ENCODE data around the gene KLRC4.

DNA sequence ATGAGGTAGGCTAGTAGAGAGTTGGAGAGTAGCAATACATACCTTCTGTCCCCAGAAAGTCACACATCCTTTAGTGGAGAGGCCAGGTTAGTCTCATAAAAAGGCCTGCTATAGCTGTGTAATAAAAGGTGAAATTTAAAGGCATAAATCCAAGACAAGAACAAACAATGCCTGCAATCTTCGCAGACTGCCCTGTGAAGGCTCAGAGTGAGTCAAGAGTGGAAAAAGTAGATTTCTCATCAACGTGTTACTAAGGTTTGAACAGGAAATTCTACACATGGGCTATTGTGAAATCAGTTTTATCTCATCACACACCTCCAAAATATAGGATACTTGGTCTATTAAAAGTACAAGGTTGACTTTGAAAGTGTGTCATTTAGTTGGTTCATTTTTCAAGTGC, 43.6 kb upstream of the KLRC4 start, which contains the start of gene KLRC1:
- no peak for TF ChIP-seq EZH2 (IDR thresholded peaks at IDR 0.05; ENCODE audit: borderline replicate concordance, low read depth, low read length, severe bottlenecking)
- TF ChIP-seq POLR2A (IDR thresholded peaks at IDR 0.05; ENCODE audit: low read depth, low read length), result no peak
- TF ChIP-seq, protein P1, sequence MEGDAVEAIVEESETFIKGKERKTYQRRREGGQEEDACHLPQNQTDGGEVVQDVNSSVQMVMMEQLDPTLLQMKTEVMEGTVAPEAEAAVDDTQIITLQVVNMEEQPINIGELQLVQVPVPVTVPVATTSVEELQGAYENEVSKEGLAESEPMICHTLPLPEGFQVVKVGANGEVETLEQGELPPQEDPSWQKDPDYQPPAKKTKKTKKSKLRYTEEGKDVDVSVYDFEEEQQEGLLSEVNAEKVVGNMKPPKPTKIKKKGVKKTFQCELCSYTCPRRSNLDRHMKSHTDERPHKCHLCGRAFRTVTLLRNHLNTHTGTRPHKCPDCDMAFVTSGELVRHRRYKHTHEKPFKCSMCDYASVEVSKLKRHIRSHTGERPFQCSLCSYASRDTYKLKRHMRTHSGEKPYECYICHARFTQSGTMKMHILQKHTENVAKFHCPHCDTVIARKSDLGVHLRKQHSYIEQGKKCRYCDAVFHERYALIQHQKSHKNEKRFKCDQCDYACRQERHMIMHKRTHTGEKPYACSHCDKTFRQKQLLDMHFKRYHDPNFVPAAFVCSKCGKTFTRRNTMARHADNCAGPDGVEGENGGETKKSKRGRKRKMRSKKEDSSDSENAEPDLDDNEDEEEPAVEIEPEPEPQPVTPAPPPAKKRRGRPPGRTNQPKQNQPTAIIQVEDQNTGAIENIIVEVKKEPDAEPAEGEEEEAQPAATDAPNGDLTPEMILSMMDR (IDR thresholded peaks at IDR 0.05; ENCODE audit: extremely low read depth in 1 of 2, insufficient read depth in 1 of 2, low read depth in 1 of 2, low read length in 2 of 2), result no peak
- no peak for TF ChIP-seq POLR2AphosphoS5 (IDR thresholded peaks at IDR 0.05; ENCODE audit: insufficient read depth, low read depth, low read length)
- TF ChIP-seq, protein P2, sequence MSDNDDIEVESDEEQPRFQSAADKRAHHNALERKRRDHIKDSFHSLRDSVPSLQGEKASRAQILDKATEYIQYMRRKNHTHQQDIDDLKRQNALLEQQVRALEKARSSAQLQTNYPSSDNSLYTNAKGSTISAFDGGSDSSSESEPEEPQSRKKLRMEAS (IDR thresholded peaks at IDR 0.05; ENCODE audit: insufficient read depth, insufficient read length), result no peak
- TF ChIP-seq GATA2 (IDR thresholded peaks at IDR 0.05; ENCODE audit: insufficient read depth, insufficient read length, low read depth, low read length), result no peak
- TF ChIP-seq JUN (IDR thresholded peaks at IDR 0.05; ENCODE audit: borderline replicate concordance, insufficient read depth, insufficient read length, low read depth), result no peak

Data from endothelial cell of umbilical vein (primary cell).